ENCODE data around the gene CSTF2. TPM values are rescaled to one million over a fixed set of nuclear protein-coding genes. Genes with fewer than 3 reads are reported as not detected.

CSTF2 gene
- total RNA-seq, 3 donors from 2014 or later: 7.7 to 12.1 (median 11.8) TPM

GRCh38 chrX:100852810-100853209 is 32.6 kb downstream of the CSTF2 start:
- H3K4me3 ChIP-seq: no peak overlapping the region
- intact Hi-C loops (cut with DNase I; ENCODE audit: low total_unique reads): no loop called here
- TF ChIP-seq POLR2A (IDR thresholded peaks at IDR 0.05) (no peak), POLR2AphosphoS5 (IDR thresholded peaks at IDR 0.05) (no peak), CTCF (IDR thresholded peaks at IDR 0.05) (no peak)
- DNase-seq (ENCODE audit: low spot score in 2 of 2): no peak
- peaks cover 0 to 10% of the 10 kb centered on the region in 2 donors for H3K9me3 ChIP-seq
- no peaks in the 10 kb centered on the region for H3K4me1 ChIP-seq
- H3K27ac ChIP-seq: no peak overlapping the region
- peaks cover 0 to 18% of the 10 kb centered on the region in 2 donors for H3K27me3 ChIP-seq
- H3K36me3 ChIP-seq: no peaks in the 10 kb centered on the region

GRCh38 chrX:100863326-100863864 is 43.2 kb downstream of the CSTF2 start:
- Histone ChIP-seq H3K27me3 (peaks cover 0 to 48% of the 10 kb centered on the region in 2 donors), H3K4me3 (no peak overlapping the region), H3K36me3 (no peaks in the 10 kb centered on the region), H3K9me3 (no peaks in the 10 kb centered on the region), H3K4me1 (no peaks in the 10 kb centered on the region), H3K27ac (no peak overlapping the region)
- intact Hi-C loops (cut with DNase I; ENCODE audit: low total_unique reads): no loop called here
- TF ChIP-seq POLR2A (IDR thresholded peaks at IDR 0.05): no peak
- TF ChIP-seq POLR2AphosphoS5 (IDR thresholded peaks at IDR 0.05): no peak
- no peak for TF ChIP-seq CTCF (IDR thresholded peaks at IDR 0.05)
- DNase-seq (ENCODE audit: low spot score in 2 of 2): no peak

GRCh38 chrX:100864657-100865391 is 44.6 kb downstream of the CSTF2 start:
- no peak for DNase-seq (ENCODE audit: low spot score in 2 of 2)
- Histone ChIP-seq H3K4me3 (no peak overlapping the region), H3K4me1 (no peaks in the 10 kb centered on the region), H3K27ac (no peak overlapping the region), H3K36me3 (no peaks in the 10 kb centered on the region), H3K9me3 (no peaks in the 10 kb centered on the region), H3K27me3 (peaks cover 0 to 48% of the 10 kb centered on the region in 2 donors)
- no peak for TF ChIP-seq CTCF (IDR thresholded peaks at IDR 0.05)
- TF ChIP-seq POLR2AphosphoS5 (IDR thresholded peaks at IDR 0.05): no peak
- no peak for TF ChIP-seq POLR2A (IDR thresholded peaks at IDR 0.05)
- intact Hi-C loops (cut with DNase I; ENCODE audit: low total_unique reads): no loop called here

GRCh38 chrX:100868273-100868672 is 48.1 kb downstream of the CSTF2 start:
- Histone ChIP-seq H3K36me3 (no peaks in the 10 kb centered on the region), H3K4me1 (no peaks in the 10 kb centered on the region), H3K9me3 (no peaks in the 10 kb centered on the region), H3K4me3 (no peak overlapping the region), H3K27me3 (peaks cover 0 to 41% of the 10 kb centered on the region in 2 donors), H3K27ac (no peak overlapping the region)
- intact Hi-C loops (cut with DNase I; ENCODE audit: low total_unique reads): no loop called here
- DNase-seq (ENCODE audit: low spot score in 2 of 2): no peak
- TF ChIP-seq POLR2A (IDR thresholded peaks at IDR 0.05) (no peak), POLR2AphosphoS5 (IDR thresholded peaks at IDR 0.05) (no peak), CTCF (IDR thresholded peaks at IDR 0.05) (no peak)

- Histone ChIP-seq H3K4me1 (no peaks in the 10 kb centered on the region), H3K27ac (no peak overlapping the region), H3K27me3 (peaks cover 0 to 30% of the 10 kb centered on the region in 2 donors), H3K4me3 (no peak overlapping the region), H3K9me3 (no peaks in the 10 kb centered on the region), H3K36me3 (no peaks in the 10 kb centered on the region)
- no peak for DNase-seq (ENCODE audit: low spot score in 2 of 2)
- intact Hi-C loops (cut with DNase I; ENCODE audit: low total_unique reads): no loop called here
- TF ChIP-seq POLR2AphosphoS5 (IDR thresholded peaks at IDR 0.05) (no peak), POLR2A (IDR thresholded peaks at IDR 0.05) (no peak), CTCF (IDR thresholded peaks at IDR 0.05) (no peak)
These were observed 50.3 kb downstream of the CSTF2 start for GRCh38 chrX:100870527-100870926.
